HepG2 (cell line): ENCODE measurements around the gene MYOF. TPM values are rescaled to one million over a fixed set of nuclear protein-coding genes. Genes with fewer than 3 reads are reported as not detected.

Source experiments
- ATAC-seq: fragments of 200-7000 bp; cut with Tn5 transposase; 3 replicates; pipeline ENCODE4 v1.9.1; 2020; ENCODE audit warnings: mild to moderate bottlenecking, moderate library complexity
- BruUV-seq: library from RNA; stranded (reverse); fragments of 400-500 nt; replicated peaks from 2 replicates; lab custom pipeline; 2021; lab: Mats Ljungman, UMichigan
- CTCF ChIA-PET: fragments of 300-600 bp; formaldehyde crosslinking; extraction: SDS; loops from one replicate; lab custom pipeline; 2021; ENCODE audit warnings: low total read pairs, inconsistent platforms, low intra/inter-chr PET ratio; lab: Yijun Ruan, JAX
- POLR2A ChIA-PET: fragments of 350-600 bp; sonication (Branson Sonifier 250); formaldehyde crosslinking; loops from one replicate; lab custom pipeline; 2020; ENCODE audit warnings: antibody characterized with exemption, inconsistent platforms; lab: Yijun Ruan, JAX
- DNase-seq: peaks from one replicate; pipeline ENCODE4 v3.0.0-alpha.2; 2015; ENCODE audit warnings: low spot score
- FAIRE-seq: peaks from 3 replicates; lab custom pipeline; 2011; peaks lifted over from hg19 to GRCh38; lab: Jason Lieb, UNC
- H2AFZ ChIP-seq: one replicate; pipeline ENCODE4 v1.6.1; 2011; ENCODE audit warnings: low read length, inconsistent platforms
- H3K27ac ChIP-seq: fragments of 300-600 bp; 3 replicates; pipeline ENCODE4 v1.8.0; 2011; ENCODE audit warnings: mixed run types, mild to moderate bottlenecking, mixed read lengths, low read length, inconsistent platforms; ENCODE audit not compliant: insufficient read depth; ENCODE audit errors: extremely low read length
- H3K27me3 ChIP-seq, 2 experiments: fragments of 200-600 bp in 1 of 2; 2 replicates in 1 of 2; 3 replicates in 1 of 2; pipeline versions ENCODE4 v1.6.0 to v1.8.0; 2011; ENCODE audit warnings: low read length in 2 of 2, mild to moderate bottlenecking in 2 of 2, moderate library complexity in 2 of 2, inconsistent platforms in 1 of 2; ENCODE audit not compliant: insufficient read depth in 2 of 2, control insufficient read depth in 1 of 2
- H3K36me3 ChIP-seq, 2 experiments: fragments of 200-600 bp in 1 of 2; replicated peaks in 1 of 2; 2 replicates in 1 of 2; 3 replicates in 1 of 2; pipeline versions ENCODE4 v1.5.1 to v1.8.0; 2011; ENCODE audit warnings: low read length in 2 of 2, inconsistent platforms in 1 of 2; ENCODE audit not compliant: insufficient read depth in 2 of 2, control insufficient read depth in 1 of 2
- H3K4me1 ChIP-seq: 2 replicates; pipeline ENCODE4 v1.5.1; 2012; ENCODE audit warnings: low read length, inconsistent platforms; ENCODE audit not compliant: insufficient read depth
- H3K4me2 ChIP-seq: 2 replicates; pipeline ENCODE4 v1.6.0; 2011; ENCODE audit warnings: low read depth, low read length, inconsistent platforms
- H3K4me3 ChIP-seq, 3 experiments: fragments of 200-600 bp in 1 of 3; sonication (generic), shearing (Covaris generic) in 1 of 3; replicated peaks in 1 of 3; 2 replicates each; pipeline ENCODE4 v1.5.1; 2011 to 2016; ENCODE audit warnings: low read length in 3 of 3, inconsistent platforms in 2 of 3, low read depth in 2 of 3, mild to moderate bottlenecking in 2 of 3, control low read depth in 1 of 3, mixed read lengths in 1 of 3; ENCODE audit not compliant: insufficient read depth in 1 of 3
- H3K79me2 ChIP-seq: one replicate; pipeline ENCODE4 v1.6.1; 2011; ENCODE audit warnings: low read length, inconsistent platforms; ENCODE audit not compliant: insufficient read depth
- H3K9ac ChIP-seq: 2 replicates; pipeline ENCODE4 v1.6.0; 2011; ENCODE audit warnings: mild to moderate bottlenecking, low read depth, low read length, inconsistent platforms; ENCODE audit not compliant: insufficient read depth
- H3K9me3 ChIP-seq: 2 replicates; pipeline ENCODE4 v1.5.1; 2012; ENCODE audit warnings: mild to moderate bottlenecking, low read length
- H4K20me1 ChIP-seq: 2 replicates; pipeline ENCODE4 v1.6.0; 2011; ENCODE audit warnings: inconsistent platforms, mild to moderate bottlenecking, low read length, moderate library complexity; ENCODE audit not compliant: insufficient read depth
- ARID4A ChIP-seq: sonication (generic); formaldehyde crosslinking; IDR thresholded peaks from 2 replicates; pipeline ENCODE4 v1.5.0; 2020; ENCODE audit warnings: mild to moderate bottlenecking, missing genetic modification reagents, borderline replicate concordance
- MED8 ChIP-seq: sonication (generic); formaldehyde crosslinking; IDR thresholded peaks from 2 replicates; pipeline ENCODE4 v1.8.1; 2023; ENCODE audit warnings: mild to moderate bottlenecking, missing genetic modification reagents; ENCODE audit not compliant: insufficient replicate concordance
- MLXIP ChIP-seq: sonication (generic); formaldehyde crosslinking; IDR thresholded peaks from 2 replicates; pipeline ENCODE4 v1.9.0; 2021; ENCODE audit warnings: missing genetic modification reagents, borderline replicate concordance
- MXD1 ChIP-seq: sonication (generic); formaldehyde crosslinking; IDR thresholded peaks from 2 replicates; pipeline ENCODE4 v1.4.0; 2020; ENCODE audit warnings: mild to moderate bottlenecking, missing genetic modification reagents
- PATZ1 ChIP-seq: sonication (generic); formaldehyde crosslinking; IDR thresholded peaks from 2 replicates; pipeline ENCODE4 v1.4.0; 2020; ENCODE audit warnings: missing genetic modification reagents
- RFXANK ChIP-seq: IDR thresholded peaks from 2 replicates; pipeline ENCODE4 v1.6.1; 2016
- ZNF160 ChIP-seq: sonication (generic); formaldehyde crosslinking; IDR thresholded peaks from 2 replicates; pipeline ENCODE4 v1.8.0; 2022; ENCODE audit warnings: mild to moderate bottlenecking, inconsistent platforms, missing genetic modification reagents
- ZNF441 ChIP-seq: sonication (generic); formaldehyde crosslinking; IDR thresholded peaks from 2 replicates; pipeline ENCODE4 v1.7.0; 2021; ENCODE audit warnings: missing genetic modification reagents, borderline replicate concordance
- ZNF496 ChIP-seq: sonication (generic); formaldehyde crosslinking; IDR thresholded peaks from 2 replicates; pipeline ENCODE4 v1.8.1; 2023; ENCODE audit warnings: mild to moderate bottlenecking, moderate library complexity, missing genetic modification reagents; ENCODE audit not compliant: insufficient replicate concordance
- ZNF800 ChIP-seq: sonication (generic); formaldehyde crosslinking; IDR thresholded peaks from 2 replicates; pipeline ENCODE4 v1.4.0; 2020; ENCODE audit warnings: missing genetic modification reagents
- WGBS: methylation state at CpG from one replicate; pipeline ENCODE4 v1.1.6; 2017; ENCODE audit warnings: low lambda C conversion rate; 5-methylcytosine and 5-hydroxymethylcytosine counted together
- in situ Hi-C: cut with HindIII; loops from 2 replicates; pipeline ENCODE4 v1.10.0; 2017; ENCODE audit warnings: low pct_unique_long_range_greater_than_20kb; ENCODE audit not compliant: extremely low pct_ligation_motif_present
- intact Hi-C: fragments of 100-400 bp; cut with micrococcal nuclease; formaldehyde crosslinking; loops from one replicate; pipeline ENCODE4 v1.10.0; 2022; ENCODE audit not compliant: unreplicated experiment
- polyA plus RNA-seq, 8 experiments: library from polyadenylated mRNA; depleted of rRNA in 3 of 8; stranded (reverse) in 7 of 8; unstranded in 1 of 8; fragments of >200 nt; fragmentation: Illumina TruSeq in 4 of 8; extraction: Trizol in 4 of 8; gene quantifications; 2 replicates each; pipeline versions ENCODE4 v1.2.1 to v1.2.3, GENCODE V29; 2011 to 2016; ENCODE audit warnings: low read depth in 4 of 8, missing spikeins in 1 of 8, mixed read lengths in 1 of 8; ENCODE audit not compliant: insufficient read depth in 1 of 8
- total RNA-seq, 5 experiments: library from RNA; depleted of rRNA; stranded (reverse); fragments of >200 nt; fragmentation: Illumina TruSeq; extraction: Trizol; gene quantifications; 2 replicates each; pipeline ENCODE4 v1.2.3, GENCODE V29; 2016; ENCODE audit warnings: low read depth in 1 of 5

The MYOF gene
- total and polyA plus RNA-seq, 2 of the 13 experiments (the other 11 are each of a cell fraction or from before 2014, with no cell fraction given) = 0.18 to 0.42 TPM

GRCh38 chr10:93516006-93516380 is 33.9 kb upstream of the MYOF start:
- H3K9ac ChIP-seq = no peak overlapping the region
- POLR2A ChIA-PET = no interaction called here
- no peak for FAIRE-seq
- 96% methylated on average over 1 of the region's 1 CpG for WGBS
- H3K4me1 ChIP-seq = no peaks in the 10 kb centered on the region
- BruUV-seq = no TSS peak
- H2AFZ ChIP-seq = no peak overlapping the region
- TF ChIP-seq MXD1 (no peak), ZNF160 (CRISPR knock-in tag) (no peak), MLXIP (CRISPR knock-in tag) (no peak), ZNF800 (CRISPR knock-in tag) (no peak), RFXANK (CRISPR knock-in tag) (no peak), PATZ1 (CRISPR knock-in tag) (no peak), MED8 (no peak), ARID4A (no peak), ZNF441 (CRISPR knock-in tag) (no peak), ZNF496 (CRISPR knock-in tag) (no peak)
- H3K79me2 ChIP-seq = no peaks in the 10 kb centered on the region
- DNase-seq = no peak
- no peak overlapping the region for H3K4me2 ChIP-seq
- H3K36me3 ChIP-seq = peaks cover 4 to 33% of the 10 kb centered on the region in 2 experiments; a peak in 4 of 5 replicates
- CTCF ChIA-PET = no interaction called here
- intact Hi-C loops = no loop called here
- H4K20me1 ChIP-seq = no peaks in the 10 kb centered on the region
- no peak for ATAC-seq
- H3K4me3 ChIP-seq = no peak overlapping the region
- no peaks in the 10 kb centered on the region for H3K27me3 ChIP-seq
- no peaks in the 10 kb centered on the region for H3K9me3 ChIP-seq
- no peak overlapping the region for H3K27ac ChIP-seq
- in situ Hi-C loops = no loop called here
